Fibroblast of lung (primary cell): Measurements from ENCODE around the gene PIM1. TPM values are rescaled to one million over a fixed set of nuclear protein-coding genes. Genes with fewer than 3 reads are reported as not detected.

Source experiments
- DNase-seq, 2 donors: peaks; one replicate each; pipeline versions ENCODE4 v3.0.0 to v3.0.0-alpha.2; 2010; ENCODE audit warnings: low read depth in 2 of 2
- H2AFZ ChIP-seq: 2 replicates; pipeline ENCODE4 v1.5.1; 2012; ENCODE audit warnings: low read length, control low read depth, inconsistent platforms
- H3K27ac ChIP-seq: 2 replicates; pipeline ENCODE4 v1.5.1; 2011; ENCODE audit warnings: low read length, control low read depth; ENCODE audit not compliant: insufficient read depth
- H3K27me3 ChIP-seq: 2 replicates; pipeline ENCODE4 v1.5.1; 2011; ENCODE audit warnings: mild to moderate bottlenecking, low read length; ENCODE audit not compliant: control insufficient read depth, insufficient read depth
- H3K36me3 ChIP-seq: 2 replicates; pipeline ENCODE4 v1.5.1; 2011; ENCODE audit warnings: low read length; ENCODE audit not compliant: control insufficient read depth, insufficient read depth
- H3K4me1 ChIP-seq: 2 replicates; pipeline ENCODE4 v1.5.1; 2011; ENCODE audit warnings: low read length; ENCODE audit not compliant: control insufficient read depth, insufficient read depth; ENCODE audit errors: extremely low read depth
- H3K4me2 ChIP-seq: 2 replicates; pipeline ENCODE4 v1.5.1; 2011; ENCODE audit warnings: low read length, control low read depth; ENCODE audit not compliant: insufficient read depth; ENCODE audit errors: extremely low read depth
- H3K4me3 ChIP-seq, 4 experiments: fragments of 200-600 bp in 1 of 4; sonication (generic) in 1 of 4; replicated peaks in 1 of 4; 2 replicates each; pipeline ENCODE4 v1.5.1; 2011 to 2016; ENCODE audit warnings: low read length in 4 of 4, low read depth in 3 of 4, mild to moderate bottlenecking in 3 of 4, control low read depth in 2 of 4, inconsistent platforms in 1 of 4, mixed read lengths in 1 of 4; ENCODE audit not compliant: insufficient read depth in 1 of 4; ENCODE audit errors: control extremely low read depth in 1 of 4
- H3K79me2 ChIP-seq: 2 replicates; pipeline ENCODE4 v1.5.1; 2012; ENCODE audit warnings: mild to moderate bottlenecking, low read length, inconsistent platforms; ENCODE audit not compliant: control insufficient read depth, insufficient read depth
- H3K9ac ChIP-seq: 2 replicates; pipeline ENCODE4 v1.5.1; 2011; ENCODE audit warnings: mild to moderate bottlenecking, low read length, control low read depth; ENCODE audit not compliant: insufficient read depth
- H3K9me3 ChIP-seq: 2 replicates; pipeline ENCODE4 v1.5.1; 2012; ENCODE audit warnings: low read depth, low read length; ENCODE audit not compliant: control insufficient read depth, insufficient read depth
- H4K20me1 ChIP-seq: 2 replicates; pipeline ENCODE4 v1.5.1; 2011; ENCODE audit warnings: low read length; ENCODE audit not compliant: control insufficient read depth, insufficient read depth; ENCODE audit errors: extremely low read depth
- EZH2 ChIP-seq: IDR thresholded peaks from 2 replicates; pipeline ENCODE4 v1.5.1; 2012; ENCODE audit warnings: low read length, control low read depth, mild to moderate bottlenecking; ENCODE audit errors: missing control alignments
- polyA plus RNA-seq, 2 donors: library from polyadenylated mRNA; depleted of rRNA in 1 of 2; stranded (reverse) in 1 of 2; unstranded in 1 of 2; fragments of >200 nt; gene quantifications; 2 replicates each; pipeline ENCODE4 v1.2.1, GENCODE V29; 2011 to 2012; ENCODE audit warnings: missing spikeins in 1 of 2
- total RNA-seq: library from RNA; depleted of rRNA; stranded (reverse); fragments of >200 nt; gene quantifications from 2 replicates; pipeline ENCODE4 v1.2.1, GENCODE V29; 2014
- TF ChIP-seq, protein P1 (sequence below), 2 donors: IDR thresholded peaks in 1 of 2; conservative IDR thresholded peaks in 1 of 2; 1 replicate in 1 of 2; 2 replicates in 1 of 2; pipeline ENCODE4 v1.5.1; 2011 to 2012; ENCODE audit warnings: low read length in 2 of 2, control low read depth in 1 of 2, inconsistent platforms in 1 of 2, low read depth in 1 of 2, mild to moderate bottlenecking in 1 of 2

Gene PIM1
- total and polyA plus RNA-seq, 2 donors (not counting 1 experiment from before 2014, with no cell fraction given): 13.8 to 22.8 TPM

DNA sequence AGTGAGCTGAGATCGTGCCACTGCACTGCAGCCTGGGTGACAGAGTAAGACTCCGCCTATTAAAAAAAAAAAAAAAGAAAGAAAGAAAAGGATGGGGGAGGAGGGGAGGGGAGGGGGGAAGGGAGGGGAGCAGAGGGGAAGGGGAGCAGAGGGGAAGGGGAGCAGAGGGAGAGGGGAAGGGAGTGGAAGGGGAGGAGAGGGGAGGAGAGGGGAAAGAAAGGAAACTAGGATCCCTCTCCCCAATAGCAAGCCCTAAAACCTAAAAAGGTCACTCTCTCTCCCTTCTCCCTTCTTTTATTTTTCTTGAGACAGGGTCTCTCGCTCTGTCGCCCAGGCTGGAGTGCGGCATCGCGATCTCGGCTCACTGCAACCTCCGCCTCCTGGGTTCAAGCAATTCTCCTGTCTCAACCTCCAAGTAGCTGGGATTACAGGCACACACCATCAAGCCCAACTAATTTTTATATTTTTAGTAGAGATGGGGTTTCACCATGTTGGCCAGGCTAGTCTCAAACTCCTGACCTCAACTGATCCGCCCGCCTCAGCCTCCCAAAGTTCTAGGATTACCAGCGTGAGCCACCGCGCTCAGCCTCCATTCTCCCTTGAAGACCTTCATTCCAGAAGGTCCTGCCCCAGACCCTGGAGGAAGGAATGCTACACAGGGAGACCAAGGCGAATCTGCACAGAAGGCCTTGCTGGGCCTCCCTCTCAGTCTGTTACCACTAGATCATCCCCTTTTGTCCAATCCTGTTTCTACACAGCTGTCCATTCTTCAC is 45.8 kb upstream of the PIM1 start:
- DNase-seq: no peak
- no peaks in the 10 kb centered on the region for H4K20me1 ChIP-seq
- H3K9me3 ChIP-seq: no peaks in the 10 kb centered on the region
- H3K27me3 ChIP-seq: no peaks in the 10 kb centered on the region
- TF ChIP-seq EZH2: no peak
- TF ChIP-seq, protein P1, sequence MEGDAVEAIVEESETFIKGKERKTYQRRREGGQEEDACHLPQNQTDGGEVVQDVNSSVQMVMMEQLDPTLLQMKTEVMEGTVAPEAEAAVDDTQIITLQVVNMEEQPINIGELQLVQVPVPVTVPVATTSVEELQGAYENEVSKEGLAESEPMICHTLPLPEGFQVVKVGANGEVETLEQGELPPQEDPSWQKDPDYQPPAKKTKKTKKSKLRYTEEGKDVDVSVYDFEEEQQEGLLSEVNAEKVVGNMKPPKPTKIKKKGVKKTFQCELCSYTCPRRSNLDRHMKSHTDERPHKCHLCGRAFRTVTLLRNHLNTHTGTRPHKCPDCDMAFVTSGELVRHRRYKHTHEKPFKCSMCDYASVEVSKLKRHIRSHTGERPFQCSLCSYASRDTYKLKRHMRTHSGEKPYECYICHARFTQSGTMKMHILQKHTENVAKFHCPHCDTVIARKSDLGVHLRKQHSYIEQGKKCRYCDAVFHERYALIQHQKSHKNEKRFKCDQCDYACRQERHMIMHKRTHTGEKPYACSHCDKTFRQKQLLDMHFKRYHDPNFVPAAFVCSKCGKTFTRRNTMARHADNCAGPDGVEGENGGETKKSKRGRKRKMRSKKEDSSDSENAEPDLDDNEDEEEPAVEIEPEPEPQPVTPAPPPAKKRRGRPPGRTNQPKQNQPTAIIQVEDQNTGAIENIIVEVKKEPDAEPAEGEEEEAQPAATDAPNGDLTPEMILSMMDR (conservative IDR thresholded peaks at IDR 0.05 in 1 of 2, IDR thresholded peaks at IDR 0.05 in 1 of 2; ENCODE audit: low read depth in 1 of 2, low read length in 2 of 2): peak in 1 of 2 donors; percentile 2
- no peak overlapping the region for H3K4me3 ChIP-seq
- no peaks in the 10 kb centered on the region for H3K79me2 ChIP-seq
- no peak overlapping the region for H3K4me2 ChIP-seq
- no peak overlapping the region for H3K27ac ChIP-seq
- no peaks in the 10 kb centered on the region for H3K36me3 ChIP-seq
- H3K4me1 ChIP-seq: no peaks in the 10 kb centered on the region
- no peak overlapping the region for H3K9ac ChIP-seq
- H2AFZ ChIP-seq: no peak overlapping the region

DNA sequence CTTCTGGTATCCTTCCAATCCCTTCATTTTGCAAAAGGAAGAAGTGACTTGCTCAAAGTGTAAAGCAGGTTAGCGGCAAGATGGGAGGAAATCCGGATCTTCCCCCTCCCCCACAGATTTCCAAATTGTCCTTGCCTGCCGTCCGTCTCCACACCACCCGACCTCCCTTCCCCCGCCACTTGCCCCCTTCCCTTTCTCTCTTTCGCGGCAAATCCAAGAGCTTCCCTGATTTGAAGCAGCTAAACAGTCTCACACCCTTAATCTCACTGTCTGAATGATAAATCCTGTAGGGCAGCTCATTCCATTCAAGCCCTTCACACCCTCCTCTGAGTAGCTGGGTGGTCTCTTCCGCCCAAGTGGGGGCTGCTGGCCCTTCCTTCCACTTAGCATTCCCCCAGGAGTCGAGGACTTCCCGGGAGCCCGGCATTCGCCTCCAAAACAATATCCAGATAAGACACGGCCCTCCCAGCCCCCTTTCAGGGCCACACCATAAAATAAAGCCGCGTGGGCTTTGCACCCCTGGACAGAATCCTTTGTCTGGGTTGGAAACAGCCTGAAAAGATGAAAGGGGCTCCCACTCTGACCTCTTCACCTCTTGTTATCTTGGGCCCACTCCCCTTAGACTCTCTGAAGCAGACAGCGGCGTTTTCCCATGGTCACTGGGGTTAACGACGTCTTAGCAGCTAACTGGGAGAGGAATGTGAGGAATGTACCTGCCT is 44.0 kb upstream of the PIM1 start:
- peaks cover 3% of the 10 kb centered on the region for H3K4me1 ChIP-seq
- H4K20me1 ChIP-seq: no peaks in the 10 kb centered on the region
- TF ChIP-seq, protein P1 (conservative IDR thresholded peaks at IDR 0.05 in 1 of 2, IDR thresholded peaks at IDR 0.05 in 1 of 2; ENCODE audit: low read depth in 1 of 2, low read length in 2 of 2): no peak
- no peak for TF ChIP-seq EZH2
- no peak overlapping the region for H3K27ac ChIP-seq
- no peak overlapping the region for H3K4me3 ChIP-seq
- DNase-seq: peak in 1 of 2 donors; percentile 49
- no peaks in the 10 kb centered on the region for H3K27me3 ChIP-seq
- H3K4me2 ChIP-seq: no peak overlapping the region
- H2AFZ ChIP-seq: no peak overlapping the region
- no peaks in the 10 kb centered on the region for H3K36me3 ChIP-seq
- H3K9ac ChIP-seq: no peak overlapping the region
- no peaks in the 10 kb centered on the region for H3K79me2 ChIP-seq
- no peaks in the 10 kb centered on the region for H3K9me3 ChIP-seq

DNA sequence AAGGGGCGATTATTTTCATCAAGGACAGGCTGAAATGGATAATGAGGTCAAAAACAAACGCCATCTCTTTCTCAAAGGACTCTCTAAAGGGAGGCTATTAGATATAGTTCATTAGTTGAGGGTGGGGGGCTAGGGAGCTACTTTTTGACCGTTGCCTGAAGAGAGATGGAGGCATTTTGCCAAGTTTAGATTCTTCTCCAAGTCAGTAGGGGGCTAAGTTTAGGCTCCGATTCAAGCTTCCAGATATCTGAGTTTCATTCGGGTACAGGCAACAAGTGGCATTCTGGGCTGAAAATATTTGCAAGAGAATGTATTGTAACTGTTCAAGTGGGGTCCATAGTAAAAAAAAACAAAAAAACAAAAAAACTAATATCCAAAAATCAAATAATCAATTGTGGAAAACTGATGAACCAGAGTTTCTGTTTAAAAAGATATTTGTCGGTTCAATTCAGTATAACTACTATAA is 43.4 kb upstream of the PIM1 start:
- TF ChIP-seq EZH2: no peak
- TF ChIP-seq, protein P1 (conservative IDR thresholded peaks at IDR 0.05 in 1 of 2, IDR thresholded peaks at IDR 0.05 in 1 of 2; ENCODE audit: low read depth in 1 of 2, low read length in 2 of 2): no peak
- Histone ChIP-seq H4K20me1 (no peaks in the 10 kb centered on the region), H3K4me2 (no peak overlapping the region), H3K4me1 (peaks cover 5% of the 10 kb centered on the region), H3K79me2 (no peaks in the 10 kb centered on the region), H3K4me3 (no peak overlapping the region), H3K36me3 (no peaks in the 10 kb centered on the region), H3K9ac (no peak overlapping the region), H3K9me3 (no peaks in the 10 kb centered on the region), H3K27me3 (no peaks in the 10 kb centered on the region), H3K27ac (no peak overlapping the region), H2AFZ (no peak overlapping the region)
- no peak for DNase-seq
